A204.1 (cell line): ENCODE data around the gene ANKRD6.
A peak's percentile ranks its signal among the peaks of the same experiment; 100 is the strongest.
"Not testable (repeated sequence)": the region's sequence is repeated elsewhere in the genome, so short reads cannot be mapped to it uniquely, and the experiment has no call there.

Source experiments
- FAIRE-seq: peaks from 2 replicates; lab custom pipeline; 2012; peaks lifted over from hg19 to GRCh38; lab: Jason Lieb, UNC

The ANKRD6 gene

DNA sequence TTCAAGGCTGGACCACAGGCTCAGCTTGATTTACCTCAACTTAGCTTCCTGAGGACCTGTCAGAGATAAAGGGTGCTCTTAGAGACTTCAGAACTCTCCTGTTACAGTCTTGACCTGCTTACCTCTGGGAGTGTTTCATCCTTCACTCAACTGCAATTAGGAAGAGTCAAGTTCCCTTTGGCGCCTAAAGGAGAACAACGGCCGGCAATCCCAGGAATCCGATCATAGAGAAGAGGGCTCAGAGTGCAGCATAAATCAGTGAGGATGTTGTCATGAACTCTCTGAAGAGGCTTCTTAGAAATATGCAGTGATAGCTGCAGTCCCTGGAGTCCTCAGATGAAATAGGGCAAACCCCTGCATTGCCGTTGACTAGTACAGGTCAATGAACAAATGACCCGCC, 169.2 kb downstream of the ANKRD6 start:
- FAIRE-seq = no peak

DNA sequence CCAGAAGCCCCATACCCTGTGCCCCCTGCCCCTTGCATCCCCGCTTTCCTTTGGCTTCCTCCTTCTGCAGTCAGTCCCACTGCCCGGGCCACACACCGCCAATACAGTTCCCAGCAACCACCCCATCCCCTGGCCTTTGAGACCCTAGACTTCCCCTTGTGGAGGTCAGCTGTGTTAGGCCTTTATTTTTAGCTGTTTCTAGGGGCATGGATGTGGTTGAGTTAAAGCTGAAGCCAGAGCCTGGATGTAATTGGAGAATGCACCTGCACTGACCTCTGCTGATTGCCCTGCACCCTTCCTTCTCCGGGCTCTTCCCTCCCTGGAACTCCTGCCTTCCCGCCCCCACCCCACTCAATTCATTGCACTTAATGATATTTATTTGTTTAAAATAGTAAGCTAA, 171.7 kb downstream of the ANKRD6 start:
- FAIRE-seq = no peak

GRCh38 chr6:89605861-89606260, 172.9 kb downstream of the ANKRD6 start:
- no peak for FAIRE-seq

- FAIRE-seq = no peak
Measured at GRCh38 chr6:89610149-89610642, 177.2 kb downstream of the ANKRD6 start.

GRCh38 chr6:89611666-89612065, 178.7 kb downstream of the ANKRD6 start:
- no peak for FAIRE-seq

DNA sequence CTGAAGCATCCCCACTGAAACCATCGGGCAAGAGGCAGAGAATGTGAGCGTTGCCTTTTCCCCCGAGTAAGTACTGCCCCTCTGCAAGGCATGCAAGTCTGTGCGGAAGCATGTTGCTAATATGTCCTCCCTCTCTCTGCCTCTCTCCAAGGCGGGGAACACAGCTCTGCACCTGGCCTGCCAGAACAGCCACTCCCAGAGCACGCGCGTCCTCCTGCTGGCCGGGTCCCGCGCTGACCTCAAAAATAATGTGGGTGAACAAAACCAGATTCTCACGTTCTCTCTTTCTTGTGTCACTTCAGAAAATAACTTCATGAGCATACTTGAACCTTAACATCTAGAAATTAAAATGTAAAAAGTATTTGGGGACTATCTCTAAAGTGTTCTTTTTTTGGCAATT, 179.2 kb downstream of the ANKRD6 start:
- no peak for FAIRE-seq

GRCh38 chr6:89613790-89614189, 180.8 kb downstream of the ANKRD6 start:
- FAIRE-seq = no peak

GRCh38 chr6:89615882-89616281, 182.9 kb downstream of the ANKRD6 start:
- no peak for FAIRE-seq

- no peak for FAIRE-seq
Measured at GRCh38 chr6:89616531-89616930, 183.6 kb downstream of the ANKRD6 start.

DNA sequence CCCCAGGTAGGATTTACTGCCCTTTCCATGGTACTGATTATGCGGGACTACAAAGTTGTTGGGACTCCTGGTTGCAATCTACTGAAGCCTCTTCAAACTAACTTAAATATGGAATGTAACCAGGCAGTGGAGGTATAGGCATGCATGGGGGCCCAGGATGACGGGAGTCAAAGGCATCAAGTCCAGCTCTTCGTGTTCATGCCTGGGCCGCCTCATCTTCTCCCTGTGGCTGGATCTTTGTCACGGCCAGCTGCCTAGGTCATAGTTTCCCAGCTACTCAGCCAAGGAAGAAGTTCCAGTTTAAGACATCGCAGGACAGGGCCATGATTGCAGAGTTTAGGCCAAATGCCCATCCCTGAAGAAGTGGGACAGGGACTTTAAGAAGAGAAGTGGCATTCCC, 185.1 kb downstream of the ANKRD6 start:
- FAIRE-seq = no peak

- FAIRE-seq = no peak
Measured at GRCh38 chr6:89619567-89619966, 186.6 kb downstream of the ANKRD6 start.

DNA sequence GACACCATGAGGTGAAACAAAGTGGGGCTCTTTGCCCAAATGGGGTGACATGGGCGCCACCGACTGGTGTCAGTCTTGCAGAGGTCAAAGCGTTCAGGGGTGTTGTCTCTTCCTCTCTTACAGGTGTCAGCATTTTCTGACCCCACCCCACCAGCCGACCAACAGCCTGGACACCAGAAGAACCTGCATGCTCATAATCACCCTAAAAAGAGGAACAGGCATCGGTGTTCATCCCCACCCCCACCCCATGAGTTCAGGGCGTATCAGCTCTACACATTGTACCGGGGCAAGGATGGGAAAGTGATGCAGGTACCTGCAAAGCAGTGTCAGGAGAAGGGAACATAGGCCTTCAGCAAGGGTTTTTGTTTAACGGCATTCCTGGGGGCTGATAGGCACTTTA, 190.8 kb downstream of the ANKRD6 start:
- no peak for FAIRE-seq

GRCh38 chr6:89630488-89630887, 197.5 kb downstream of the ANKRD6 start:
- FAIRE-seq = no peak

DNA sequence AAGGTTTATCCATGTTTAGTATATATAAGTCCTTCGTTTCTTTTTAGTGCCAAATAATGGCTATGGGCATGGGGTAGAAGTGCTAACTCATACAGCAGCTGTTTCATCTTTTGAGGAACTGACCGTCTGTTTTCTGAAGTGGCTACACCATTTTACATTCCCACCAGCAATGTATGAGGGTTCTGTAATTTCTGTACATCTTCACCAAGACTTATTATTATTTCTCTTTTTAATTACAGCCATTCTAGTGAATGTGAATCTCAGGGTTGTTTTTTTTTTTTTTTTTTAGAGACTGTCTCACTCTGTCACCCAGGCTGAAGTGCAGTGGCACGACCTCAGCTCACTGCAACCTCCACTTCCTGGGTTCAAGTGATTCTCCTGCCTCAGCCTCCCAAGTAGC, 203.5 kb downstream of the ANKRD6 start:
- FAIRE-seq = not testable (repeated sequence)

- FAIRE-seq = no peak
Measured at GRCh38 chr6:89637960-89638319, 205.0 kb downstream of the ANKRD6 start.

DNA sequence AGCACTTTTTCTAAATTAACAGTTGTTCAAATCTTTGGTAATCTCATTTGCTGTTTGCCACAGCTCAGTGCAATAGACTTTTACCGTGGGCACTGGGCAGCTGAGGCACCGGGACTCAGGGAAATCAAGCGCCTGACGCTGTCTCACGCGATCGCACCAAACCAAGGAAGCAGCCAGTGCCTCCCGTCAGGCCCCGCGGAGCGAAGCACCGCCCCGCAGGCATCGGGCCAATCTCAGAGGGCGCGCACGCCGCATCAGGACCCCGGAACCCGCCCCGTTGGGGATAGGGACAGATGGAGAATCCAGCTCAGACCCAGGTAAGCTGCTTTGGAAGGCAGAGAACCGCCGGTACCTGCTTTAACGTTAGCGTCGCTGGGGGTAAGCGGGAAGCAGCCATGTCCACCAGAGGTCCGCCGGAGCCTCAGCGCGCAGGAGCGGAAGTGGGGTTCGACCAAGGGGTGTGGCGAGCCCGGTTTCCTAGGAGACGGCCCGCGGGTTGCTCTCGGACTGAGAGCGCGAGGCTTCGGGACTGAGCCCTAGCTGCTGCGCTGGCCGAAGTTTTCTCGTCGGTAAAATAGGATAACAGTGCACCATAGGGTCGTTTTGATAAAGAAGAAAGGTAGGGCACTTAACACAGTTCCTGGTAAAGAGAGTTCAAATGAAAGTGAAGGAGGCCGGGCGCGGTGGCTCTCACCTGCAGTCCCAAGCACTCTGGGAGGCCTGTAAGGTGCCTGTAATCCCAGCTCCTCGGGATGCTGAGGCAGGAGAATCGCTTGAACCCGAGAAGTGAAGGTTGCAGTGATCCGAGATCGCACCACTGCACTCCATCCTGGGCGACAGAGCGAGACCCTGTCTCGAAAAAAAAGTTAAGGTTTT, 205.6 kb downstream of the ANKRD6 start, which contains the start of gene LYRM2:
LYRM2 (minus strand) TSS at position 428 of the 876 bp plus-strand sequence; CDS start at position 397, 31 bp downstream.
- FAIRE-seq = peak; percentile 53

- no peak for FAIRE-seq
Measured at GRCh38 chr6:89640804-89641203, 207.9 kb downstream of the ANKRD6 start.

GRCh38 chr6:89641581-89641980, 208.6 kb downstream of the ANKRD6 start:
- FAIRE-seq = not testable (repeated sequence)

- FAIRE-seq = no peak
Measured at GRCh38 chr6:89642956-89643355, 210.0 kb downstream of the ANKRD6 start.

- FAIRE-seq = no peak
Measured at GRCh38 chr6:89643406-89643805, 210.5 kb downstream of the ANKRD6 start.

DNA sequence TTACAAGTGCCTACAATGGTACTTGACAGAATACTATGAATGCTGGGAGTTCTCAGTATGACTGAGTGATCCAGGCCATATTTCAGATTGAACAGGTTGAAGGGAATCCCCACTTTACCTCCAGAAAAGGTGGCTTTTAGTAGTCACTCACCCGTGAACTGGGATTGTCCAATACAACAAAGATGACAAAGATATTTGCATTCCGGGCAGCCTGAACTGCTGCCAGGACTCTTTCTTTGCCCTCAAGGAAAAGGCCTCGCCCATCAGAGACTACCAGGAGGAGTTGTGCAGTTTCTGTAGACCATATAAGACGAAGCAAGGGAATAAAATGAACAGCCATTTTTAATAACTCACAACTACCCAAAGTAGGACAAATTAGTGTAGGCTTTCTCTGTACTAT, 211.9 kb downstream of the ANKRD6 start:
- no peak for FAIRE-seq

DNA sequence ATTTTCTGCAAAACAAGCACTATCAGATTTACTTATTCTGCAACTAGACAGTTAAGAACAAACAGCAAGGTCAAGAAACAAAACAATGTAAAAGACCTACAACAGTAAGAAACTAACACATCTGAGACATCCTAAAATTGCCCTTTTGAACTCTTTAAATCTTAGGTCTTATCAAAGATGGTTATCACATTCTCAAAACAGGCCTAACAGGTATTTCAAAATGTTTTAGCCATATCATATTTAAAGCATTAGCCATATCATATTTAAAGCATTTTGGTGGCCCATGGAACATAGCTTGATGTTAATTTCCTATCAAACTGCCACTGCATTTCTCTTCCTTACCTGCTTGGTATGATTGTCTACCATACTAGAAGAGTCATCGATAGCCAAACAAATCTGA, 216.7 kb downstream of the ANKRD6 start:
- FAIRE-seq = no peak

GRCh38 chr6:89650579-89650978, 217.6 kb downstream of the ANKRD6 start:
- FAIRE-seq = no peak

DNA sequence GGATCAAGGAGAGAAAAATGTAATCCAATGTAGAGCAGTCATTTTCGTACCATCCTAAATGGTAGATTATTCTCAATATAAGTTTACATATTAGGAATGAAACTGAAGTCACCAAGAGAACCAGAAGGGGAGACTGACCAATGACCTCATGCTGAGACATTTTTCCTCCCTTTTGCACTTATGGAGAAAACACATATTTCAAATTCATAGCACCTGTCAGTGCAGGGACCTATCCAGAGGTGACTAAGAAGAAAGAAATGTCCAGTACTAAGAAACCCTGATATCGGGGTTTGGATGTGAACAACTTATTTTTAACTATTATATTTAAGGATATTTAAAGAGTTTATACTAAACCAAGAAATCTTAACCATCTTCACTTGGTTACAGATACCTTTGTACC, 222.2 kb downstream of the ANKRD6 start:
- FAIRE-seq = no peak
